ENCODE data around the gene LIN37.
A peak's percentile ranks its signal among the peaks of the same experiment; 100 is the strongest.

The LIN37 gene

DNA sequence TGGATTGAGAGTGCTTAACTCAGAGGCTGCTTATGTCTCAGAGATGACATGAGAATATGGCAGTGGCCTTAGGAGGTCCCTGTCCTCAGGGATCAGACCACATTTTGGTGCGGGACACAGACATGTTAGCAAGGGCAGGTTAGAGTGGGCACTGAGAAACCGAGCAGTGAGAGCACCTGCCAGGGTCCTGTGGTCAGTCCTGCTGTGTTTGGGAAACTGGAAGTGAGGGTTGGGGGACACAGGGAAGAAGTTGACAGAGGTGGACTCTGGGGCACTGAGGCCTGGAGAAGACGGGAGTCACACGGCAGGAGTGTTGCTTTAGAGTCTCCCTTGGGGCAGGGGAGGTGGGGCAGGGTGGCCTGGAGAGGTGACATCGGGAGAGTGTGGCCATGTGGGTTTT, 13.5 kb upstream of the LIN37 start:
- no peak for DNase-seq (ENCODE audit: low spot score)

DNA sequence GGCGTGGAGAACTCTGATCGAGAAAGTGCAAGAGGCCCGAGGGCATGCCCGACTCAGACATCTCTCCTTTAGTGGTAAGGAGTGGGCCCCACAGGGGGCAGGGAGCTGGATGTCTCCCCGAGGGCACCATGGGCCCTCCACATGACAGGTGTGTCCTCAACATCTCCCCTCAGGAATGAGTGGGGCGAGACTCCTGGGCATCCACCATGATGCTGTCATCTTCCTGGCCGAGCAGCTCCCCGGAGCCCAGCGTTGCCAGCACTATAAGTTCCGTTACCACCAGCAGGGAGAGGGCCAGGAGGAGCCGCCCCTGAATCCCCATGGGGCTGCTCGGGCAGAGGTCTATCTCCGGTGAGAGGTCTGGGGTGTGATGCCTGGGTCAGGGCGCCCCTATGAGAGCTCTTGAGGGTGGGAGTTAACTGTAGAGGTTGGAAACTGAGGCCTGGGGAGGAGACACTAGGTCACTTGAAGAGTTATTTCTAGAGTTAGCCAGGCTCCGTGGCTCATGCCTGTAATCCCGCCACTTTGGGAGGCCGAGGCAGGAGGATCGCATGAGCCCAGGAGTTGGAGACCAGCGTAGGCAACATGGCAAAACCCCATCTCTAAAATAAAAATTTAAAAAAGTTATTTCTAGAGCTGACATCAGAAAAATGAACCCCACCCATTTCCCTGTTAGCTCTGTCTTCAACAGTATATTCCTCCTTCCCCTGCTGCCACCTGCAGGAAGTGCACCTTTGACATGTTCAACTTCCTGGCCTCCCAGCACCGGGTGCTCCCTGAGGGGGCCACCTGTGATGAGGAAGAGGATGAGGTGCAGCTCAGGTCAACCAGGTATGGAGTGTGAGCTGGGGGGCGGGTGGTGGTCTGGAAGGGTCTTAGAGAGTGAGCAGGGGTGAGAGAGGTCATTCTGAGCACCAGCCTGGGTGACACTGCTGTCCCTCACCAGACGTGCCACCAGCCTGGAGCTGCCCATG, 11.2 kb upstream of the LIN37 start:
- DNase-seq (ENCODE audit: low spot score): no peak

- DNase-seq (ENCODE audit: low spot score): no peak
These were observed 10.1 kb upstream of the LIN37 start for GRCh38 chr19:35738021-35738886.

- DNase-seq (ENCODE audit: low spot score): no peak
These were observed 9.5 kb upstream of the LIN37 start for GRCh38 chr19:35738887-35739229.

DNA sequence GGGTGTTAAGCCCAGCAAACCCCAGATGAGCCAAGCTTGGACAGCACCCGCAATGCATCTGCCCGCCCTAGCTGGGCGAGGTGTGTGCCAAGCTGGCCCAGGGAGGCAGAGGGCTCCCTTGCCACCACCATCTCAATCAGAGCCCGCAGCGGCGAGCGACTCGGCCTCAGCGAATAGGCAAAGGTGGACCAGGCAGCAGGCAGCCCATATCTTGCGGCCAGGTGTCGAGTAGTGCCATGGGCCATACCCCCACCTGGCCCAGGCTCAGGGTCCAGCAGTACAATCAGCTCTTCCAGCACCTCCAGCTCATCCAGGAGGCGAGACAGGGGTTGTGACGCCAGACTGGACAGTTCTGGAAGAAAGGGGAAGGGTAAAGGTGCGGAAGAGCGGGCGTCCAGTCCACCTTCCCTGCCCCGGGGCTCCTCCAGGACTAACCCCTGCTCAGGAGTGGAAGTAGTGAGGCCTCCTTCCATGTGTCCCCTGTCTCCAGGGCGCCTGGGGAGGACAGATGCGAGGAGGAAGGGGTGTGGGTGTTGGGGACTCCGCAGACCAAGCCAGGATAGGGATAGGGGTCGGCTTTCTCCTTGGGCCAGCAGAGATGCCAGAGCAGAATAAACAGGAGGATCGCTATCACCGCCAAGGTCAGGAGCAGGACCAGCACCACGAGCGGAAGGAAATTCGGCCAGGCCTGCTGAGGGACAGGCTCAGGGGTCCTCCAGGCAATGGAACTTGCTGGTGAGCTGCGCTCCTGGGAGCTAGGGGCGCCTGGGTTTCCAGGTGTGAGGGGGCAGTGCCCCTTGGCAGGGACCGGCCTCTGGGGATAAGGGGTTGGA, 8.9 kb upstream of the LIN37 start:
- DNase-seq (ENCODE audit: low spot score): no peak

DNA sequence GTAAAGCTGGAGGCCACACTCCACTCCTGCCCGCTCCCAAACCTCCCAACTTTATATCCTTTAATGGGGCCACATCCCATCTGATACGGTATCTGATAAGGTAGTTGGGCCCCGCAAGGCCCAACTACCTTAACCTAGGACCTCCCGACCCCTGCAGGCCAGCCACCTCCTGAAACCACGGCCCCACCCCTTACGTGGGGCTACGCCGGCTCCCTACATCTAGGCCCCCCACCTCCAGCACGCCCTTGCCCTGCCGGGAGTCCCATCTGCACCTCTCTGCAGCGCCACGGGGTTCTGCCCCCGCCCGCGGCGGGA, 8.3 kb upstream of the LIN37 start:
- no peak for DNase-seq (ENCODE audit: low spot score)

GRCh38 chr19:35740423-35741202, 7.8 kb upstream of the LIN37 start:
- peak; percentile 99 for DNase-seq (ENCODE audit: low spot score)

DNA sequence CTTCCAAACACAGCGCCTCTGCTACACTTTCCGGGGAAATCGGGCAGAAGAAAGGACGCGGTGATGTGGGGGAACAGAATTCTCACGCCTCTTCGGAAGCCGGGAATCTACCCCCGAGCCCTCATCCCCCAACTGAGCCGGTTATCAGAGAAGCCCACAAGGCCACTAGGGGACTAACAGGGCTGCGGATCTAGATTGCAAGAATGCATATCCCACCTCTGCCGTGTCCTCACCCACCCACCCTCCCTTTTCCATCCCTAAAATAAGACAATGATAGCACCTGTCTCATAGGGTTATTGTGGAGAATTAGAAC, 7.2 kb upstream of the LIN37 start:
- no peak for DNase-seq (ENCODE audit: low spot score)

DNA sequence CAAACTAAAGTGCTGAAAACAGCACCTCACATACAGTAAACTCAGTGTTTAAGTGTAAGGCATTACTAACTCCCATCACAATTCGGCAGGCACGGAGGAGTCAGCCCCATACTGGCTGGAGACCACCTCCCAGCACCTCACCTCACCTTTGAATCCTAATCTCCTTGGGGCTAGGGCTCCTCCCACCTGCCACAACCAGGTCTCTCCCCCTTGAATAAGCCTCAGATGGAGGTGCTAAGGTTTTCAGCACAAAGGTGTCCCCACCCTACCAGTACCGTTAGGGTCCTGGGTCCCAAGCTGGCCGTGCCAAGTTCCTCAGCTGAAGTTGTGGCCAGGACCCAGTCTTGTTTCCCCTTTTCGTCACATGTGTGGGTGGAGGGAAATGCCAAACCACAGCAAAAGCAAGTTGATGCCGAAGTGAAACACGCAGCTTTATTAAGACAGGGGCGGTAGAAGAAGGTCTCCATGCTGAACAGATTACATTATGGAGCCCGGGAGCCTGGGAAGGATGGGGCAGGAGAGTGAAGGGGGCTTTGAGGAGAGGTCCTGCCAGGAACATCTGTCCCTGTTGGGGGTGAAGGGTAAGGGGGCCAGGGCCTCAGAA, 6.2 kb upstream of the LIN37 start, which contains the start of gene IGFLR1:
Gene IGFLR1, minus strand, starts transcription at position 332 of the 604 bp plus-strand sequence. CDS start 1,272 bp downstream, outside the sequence.
- no peak for DNase-seq (ENCODE audit: low spot score)

DNA sequence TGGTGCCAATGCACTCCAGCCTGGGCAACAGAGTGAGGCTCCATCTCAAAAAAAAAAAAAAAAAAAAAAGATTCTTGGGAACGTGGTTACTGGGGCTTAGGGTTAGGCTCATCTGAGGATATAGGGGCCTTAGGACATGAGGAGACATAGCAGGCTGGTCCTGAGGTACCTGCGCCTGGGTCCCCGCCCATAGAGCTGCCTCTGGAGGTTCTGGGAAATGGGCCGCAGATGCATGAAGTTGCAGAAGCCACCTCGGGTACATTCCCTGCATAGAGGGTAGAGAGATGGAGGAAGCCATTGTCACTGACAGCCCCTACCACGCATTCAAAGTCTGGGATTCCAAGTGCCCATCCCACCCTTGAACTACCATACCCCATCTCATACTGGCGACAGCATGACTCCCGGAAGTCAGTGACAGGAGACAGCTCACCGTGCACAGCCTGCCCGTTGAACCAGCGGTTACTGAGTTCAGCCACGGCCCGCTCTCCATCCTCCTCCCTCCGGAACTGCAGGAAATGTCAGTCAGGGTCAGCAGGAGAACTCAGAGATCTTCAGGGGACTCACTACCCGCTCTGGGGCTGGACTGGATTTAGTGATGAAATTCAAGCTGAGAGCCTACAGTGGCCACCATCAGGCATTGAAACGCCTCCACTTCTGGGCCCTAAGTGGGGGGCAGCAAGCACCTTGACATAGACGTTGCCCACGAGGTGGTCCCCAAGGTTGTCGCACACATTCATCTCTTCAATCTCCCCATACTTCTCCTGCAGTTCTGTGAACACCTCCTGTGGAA, 4.5 kb upstream of the LIN37 start:
- no peak for DNase-seq (ENCODE audit: low spot score)

DNA sequence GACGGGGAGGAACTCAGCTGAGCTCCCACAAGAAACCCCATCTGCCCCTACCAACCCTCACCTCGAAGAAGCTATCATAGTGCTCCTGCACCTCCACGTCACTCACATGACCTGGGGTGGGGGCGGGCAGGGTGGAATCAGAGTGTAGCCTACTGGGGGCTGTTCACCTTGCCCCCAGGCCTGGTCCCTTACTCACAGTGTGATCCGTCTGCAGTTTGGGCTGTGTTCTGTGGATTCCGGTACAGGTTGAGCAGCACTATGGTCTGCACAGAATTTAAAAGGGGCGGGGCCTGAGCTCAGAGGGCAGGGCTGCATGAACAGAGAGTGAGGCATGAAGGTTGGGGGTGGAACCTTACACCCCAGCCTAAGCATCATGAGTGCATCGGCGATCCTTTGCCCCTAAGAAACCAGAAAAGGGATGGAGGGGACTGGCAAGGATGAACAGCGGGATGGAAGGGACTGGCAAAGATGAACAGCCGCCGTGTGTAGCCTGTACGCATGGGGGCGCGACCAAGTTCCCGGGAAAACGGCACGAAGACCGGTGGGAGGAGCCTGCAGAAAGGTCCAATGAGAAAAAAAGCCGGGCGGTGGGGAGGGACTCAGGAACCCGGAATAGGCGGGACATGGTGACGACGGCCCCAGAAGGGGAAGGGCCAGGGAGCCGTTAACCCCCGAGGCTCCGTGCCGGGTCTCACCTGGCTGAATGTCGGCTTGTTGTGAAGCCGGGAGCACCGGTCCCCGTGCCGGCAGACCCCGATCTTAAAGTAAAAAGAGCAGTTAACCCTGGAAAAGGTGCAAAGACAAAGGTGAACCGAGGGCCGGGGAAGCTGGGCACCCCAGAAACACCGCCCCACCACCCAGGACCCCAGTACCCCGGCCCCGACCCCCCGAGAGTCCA, 3.7 kb upstream of the LIN37 start:
- peak; percentile 99 for DNase-seq (ENCODE audit: low spot score)

DNA sequence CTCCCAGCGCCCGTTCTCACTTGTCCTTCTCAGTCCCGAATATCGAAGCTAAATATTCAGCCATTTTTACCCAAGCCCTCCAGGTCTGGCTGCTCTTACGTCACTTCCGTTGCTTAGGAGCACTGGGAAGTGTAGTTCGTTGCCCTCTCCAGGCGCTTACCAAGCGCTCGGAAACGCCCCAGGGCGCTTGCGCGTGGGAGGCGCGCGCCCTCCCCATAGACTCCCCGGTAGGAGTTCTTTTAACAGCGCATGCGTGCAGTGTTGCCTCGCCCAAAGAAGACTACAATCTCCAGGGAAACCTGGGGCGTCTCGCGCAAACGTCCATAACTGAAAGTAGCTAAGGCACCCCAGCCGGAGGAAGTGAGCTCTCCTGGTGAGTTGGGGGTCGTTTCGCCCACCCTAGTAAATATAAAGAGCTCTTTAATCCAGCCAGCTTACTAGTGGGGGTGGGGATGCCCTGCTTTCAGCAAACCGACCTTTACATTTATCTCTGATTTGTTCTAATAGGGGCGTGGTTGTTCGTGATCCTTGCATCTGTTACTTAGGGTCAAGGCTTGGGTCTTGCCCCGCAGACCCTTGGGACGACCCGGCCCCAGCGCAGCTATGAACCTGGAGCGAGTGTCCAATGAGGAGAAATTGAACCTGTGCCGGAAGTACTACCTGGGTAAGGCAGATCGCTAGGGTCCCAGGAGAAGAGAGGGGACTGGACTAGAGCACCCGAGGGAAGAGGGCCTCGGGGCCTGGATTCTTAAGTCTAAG, 2.9 kb upstream of the LIN37 start, which contains the start of the genes PSENEN and U2AF1L4:
Gene PSENEN, plus strand, starts transcription at position 324 of the 759 bp plus-strand sequence. Its CDS starts 280 bp downstream, at position 604.
Gene U2AF1L4, minus strand, starts transcription at position 91 of the 759 bp plus-strand sequence. Its CDS starts 27 bp downstream, at position 64.
- peak; percentile 100 for DNase-seq (ENCODE audit: low spot score)

- DNase-seq (ENCODE audit: low spot score): no peak
These were observed 2.3 kb upstream of the LIN37 start for GRCh38 chr19:35746087-35746462.

DNA sequence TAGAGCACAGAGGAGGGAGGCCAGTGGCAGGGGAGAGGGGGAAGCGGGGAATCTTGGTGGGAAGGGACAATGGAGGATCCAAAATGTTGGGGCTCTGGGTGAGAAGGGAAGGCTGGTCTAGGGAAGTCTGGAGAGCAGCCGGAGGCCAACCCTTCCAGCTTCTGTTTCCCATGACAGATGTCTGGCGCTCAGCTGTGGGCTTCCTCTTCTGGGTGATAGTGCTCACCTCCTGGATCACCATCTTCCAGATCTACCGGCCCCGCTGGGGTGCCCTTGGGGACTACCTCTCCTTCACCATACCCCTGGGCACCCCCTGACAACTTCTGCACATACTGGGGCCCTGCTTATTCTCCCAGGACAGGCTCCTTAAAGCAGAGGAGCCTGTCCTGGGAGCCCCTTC, 1.8 kb upstream of the LIN37 start:
- DNase-seq (ENCODE audit: low spot score): no peak

GRCh38 chr19:35750167-35750566, 1.8 kb downstream of the LIN37 start:
- no peak for DNase-seq (ENCODE audit: low spot score)

DNA sequence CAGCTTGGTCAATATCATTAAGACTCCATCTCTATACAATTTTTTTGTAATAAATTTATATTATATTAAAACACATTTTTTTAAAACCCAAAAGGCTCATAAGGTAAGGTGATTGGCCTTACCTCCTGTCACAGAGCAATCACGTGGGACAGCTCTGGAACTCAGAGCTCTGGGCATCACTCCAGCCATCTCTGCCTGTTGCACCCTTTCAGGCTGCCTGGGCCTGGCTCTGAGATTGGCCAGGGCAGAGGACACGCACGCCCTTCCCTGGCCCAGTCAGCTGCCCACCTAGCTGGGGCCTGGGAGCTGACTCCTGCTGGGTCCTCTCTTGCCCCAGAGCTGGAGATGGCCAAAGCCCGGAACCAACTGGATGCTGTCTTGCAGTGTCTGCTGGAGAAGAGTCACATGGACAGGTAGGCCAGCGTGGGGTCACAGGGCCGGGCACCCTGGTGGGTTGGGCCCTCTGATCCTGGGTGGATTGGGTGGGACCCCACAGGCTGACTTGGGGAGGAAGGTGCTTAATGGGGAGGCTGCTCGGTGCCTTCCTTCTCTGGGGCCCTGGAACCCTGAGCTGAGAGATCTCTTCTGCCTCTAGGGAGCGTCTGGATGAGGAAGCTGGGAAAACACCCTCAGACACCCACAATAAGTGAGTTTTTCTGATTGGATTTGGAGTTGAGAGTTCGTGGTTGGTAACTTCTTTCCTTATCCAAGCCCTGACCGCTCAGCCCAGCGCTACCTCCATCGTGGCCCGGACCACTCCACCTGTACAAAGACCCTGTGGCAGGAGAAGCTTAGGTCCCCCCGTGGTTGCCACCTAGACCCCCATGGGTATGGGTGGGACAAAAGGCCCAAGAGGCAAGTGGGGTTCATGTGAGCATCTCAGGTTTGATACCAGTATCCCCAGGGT, 3.7 kb downstream of the LIN37 start:
- no peak for DNase-seq (ENCODE audit: low spot score)

GRCh38 chr19:35752746-35753350, 4.5 kb downstream of the LIN37 start:
- DNase-seq (ENCODE audit: low spot score): no peak
